ENCODE data around the gene TMCC3.

- TF ChIP-seq, protein P1, sequence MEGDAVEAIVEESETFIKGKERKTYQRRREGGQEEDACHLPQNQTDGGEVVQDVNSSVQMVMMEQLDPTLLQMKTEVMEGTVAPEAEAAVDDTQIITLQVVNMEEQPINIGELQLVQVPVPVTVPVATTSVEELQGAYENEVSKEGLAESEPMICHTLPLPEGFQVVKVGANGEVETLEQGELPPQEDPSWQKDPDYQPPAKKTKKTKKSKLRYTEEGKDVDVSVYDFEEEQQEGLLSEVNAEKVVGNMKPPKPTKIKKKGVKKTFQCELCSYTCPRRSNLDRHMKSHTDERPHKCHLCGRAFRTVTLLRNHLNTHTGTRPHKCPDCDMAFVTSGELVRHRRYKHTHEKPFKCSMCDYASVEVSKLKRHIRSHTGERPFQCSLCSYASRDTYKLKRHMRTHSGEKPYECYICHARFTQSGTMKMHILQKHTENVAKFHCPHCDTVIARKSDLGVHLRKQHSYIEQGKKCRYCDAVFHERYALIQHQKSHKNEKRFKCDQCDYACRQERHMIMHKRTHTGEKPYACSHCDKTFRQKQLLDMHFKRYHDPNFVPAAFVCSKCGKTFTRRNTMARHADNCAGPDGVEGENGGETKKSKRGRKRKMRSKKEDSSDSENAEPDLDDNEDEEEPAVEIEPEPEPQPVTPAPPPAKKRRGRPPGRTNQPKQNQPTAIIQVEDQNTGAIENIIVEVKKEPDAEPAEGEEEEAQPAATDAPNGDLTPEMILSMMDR (IDR thresholded peaks at IDR 0.05) = no peak
- no peak for TF ChIP-seq POLR2AphosphoS5 (IDR thresholded peaks at IDR 0.05)
These were observed 114.1 kb downstream of the TMCC3 start for GRCh38 chr12:94536040-94536965.

Data from prostate gland (tissue), 2 donors.